Prostate gland (tissue), 2 donors: ENCODE results near the gene DTX1.

Experiments
- POLR2A ChIP-seq: fragments of 450-650 bp; IDR thresholded peaks from one replicate; pipeline ENCODE4 v1.6.1; 2016; ENCODE audit warnings: antibody characterized with exemption, mild to moderate bottlenecking
- POLR2AphosphoS5 ChIP-seq: sonication (generic); formaldehyde crosslinking; IDR thresholded peaks from one replicate; pipeline ENCODE4 v1.6.1; 2017; ENCODE audit warnings: antibody characterized with exemption
- TF ChIP-seq, protein P1 (sequence below), 4 experiments: fragments of 200-600 bp in 2 of 4; fragments of 450-650 bp in 2 of 4; sonication (generic) in 2 of 4; IDR thresholded peaks; 1 replicate in 3 of 4; 2 replicates in 1 of 4; pipeline ENCODE4 v1.5.1; 2016 to 2019; ENCODE audit warnings: antibody characterized with exemption in 4 of 4, mild to moderate bottlenecking in 2 of 4, moderate library complexity in 2 of 4

DNA sequence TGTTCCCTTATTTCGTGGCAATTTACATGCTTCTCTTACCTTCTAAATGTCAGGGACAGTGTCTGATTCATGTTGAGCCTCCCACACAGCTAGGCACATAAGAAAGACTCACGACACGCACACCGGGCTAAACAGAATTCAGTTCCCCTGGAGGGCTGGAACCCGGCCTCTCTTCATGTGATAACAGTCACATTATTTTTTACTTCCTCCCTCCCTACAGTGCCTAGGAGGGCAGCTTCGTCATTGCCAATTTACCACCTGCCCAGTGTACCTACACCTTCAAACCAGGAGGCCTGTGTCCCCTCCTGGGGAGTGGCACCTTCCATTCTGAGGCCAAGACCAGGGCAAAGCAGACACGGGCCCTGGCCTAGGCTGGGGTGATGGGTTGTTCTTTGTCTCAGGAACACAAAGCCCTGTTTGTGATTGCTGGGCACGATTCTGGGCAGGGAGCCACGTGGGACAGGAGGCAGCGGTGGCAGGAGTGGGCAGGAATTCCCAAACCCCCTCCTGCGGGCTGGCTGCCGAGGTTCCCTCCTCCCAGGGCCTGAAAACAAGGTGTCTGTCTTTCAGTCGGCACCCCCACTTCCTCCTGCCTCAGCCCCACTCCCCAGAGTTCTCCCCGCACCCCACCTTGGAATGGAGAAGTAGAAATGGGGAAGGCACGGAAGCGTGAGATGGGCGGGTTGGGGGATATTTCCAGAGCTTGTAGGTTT lies 85.8 kb downstream of the DTX1 start:
- no peak for TF ChIP-seq POLR2A
- TF ChIP-seq, protein P1, sequence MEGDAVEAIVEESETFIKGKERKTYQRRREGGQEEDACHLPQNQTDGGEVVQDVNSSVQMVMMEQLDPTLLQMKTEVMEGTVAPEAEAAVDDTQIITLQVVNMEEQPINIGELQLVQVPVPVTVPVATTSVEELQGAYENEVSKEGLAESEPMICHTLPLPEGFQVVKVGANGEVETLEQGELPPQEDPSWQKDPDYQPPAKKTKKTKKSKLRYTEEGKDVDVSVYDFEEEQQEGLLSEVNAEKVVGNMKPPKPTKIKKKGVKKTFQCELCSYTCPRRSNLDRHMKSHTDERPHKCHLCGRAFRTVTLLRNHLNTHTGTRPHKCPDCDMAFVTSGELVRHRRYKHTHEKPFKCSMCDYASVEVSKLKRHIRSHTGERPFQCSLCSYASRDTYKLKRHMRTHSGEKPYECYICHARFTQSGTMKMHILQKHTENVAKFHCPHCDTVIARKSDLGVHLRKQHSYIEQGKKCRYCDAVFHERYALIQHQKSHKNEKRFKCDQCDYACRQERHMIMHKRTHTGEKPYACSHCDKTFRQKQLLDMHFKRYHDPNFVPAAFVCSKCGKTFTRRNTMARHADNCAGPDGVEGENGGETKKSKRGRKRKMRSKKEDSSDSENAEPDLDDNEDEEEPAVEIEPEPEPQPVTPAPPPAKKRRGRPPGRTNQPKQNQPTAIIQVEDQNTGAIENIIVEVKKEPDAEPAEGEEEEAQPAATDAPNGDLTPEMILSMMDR (IDR thresholded peaks at IDR 0.05) = no peak
- TF ChIP-seq POLR2AphosphoS5 = no peak
